B cell (primary cell): Measurements from ENCODE around the gene ANKS1B. TPM values are rescaled to one million over a fixed set of nuclear protein-coding genes. Genes with fewer than 3 reads are reported as not detected.

Source experiments
- ATAC-seq: fragments of 200-7000 bp; cut with Tn5 transposase; one replicate; pipeline ENCODE4 v1.10.0; 2021; ENCODE audit warnings: low read depth, mild to moderate bottlenecking, moderate number of reproducible peaks, moderate library complexity
- CTCF ChIA-PET: fragments of 350-600 bp; sonication (Branson Sonifier 250); formaldehyde crosslinking; loops from one replicate; lab custom pipeline; 2021; ENCODE audit warnings: antibody characterized with exemption, inconsistent platforms; lab: Charles Lee
- POLR2A ChIA-PET: fragments of 350-600 bp; sonication (Branson Sonifier 250); formaldehyde crosslinking; loops from one replicate; lab custom pipeline; 2021; ENCODE audit warnings: antibody characterized with exemption; lab: Charles Lee
- DNase-seq: peaks from one replicate; pipeline ENCODE4 v3.0.0; 2013
- H2AFZ ChIP-seq: 2 replicates; pipeline ENCODE4 v1.6.1; 2012; ENCODE audit warnings: mild to moderate bottlenecking, low read depth, low read length; ENCODE audit not compliant: insufficient read depth, poor library complexity, severe bottlenecking
- H3K27ac ChIP-seq, 2 donors: 1 replicate in 1 of 2; 2 replicates in 1 of 2; pipeline ENCODE4 v1.5.1; 2012 to 2013; ENCODE audit warnings: low read length in 2 of 2, mild to moderate bottlenecking in 2 of 2, moderate library complexity in 1 of 2
- H3K27me3 ChIP-seq, 4 experiments: fragments of 200-600 bp in 1 of 4; sonication (generic) in 1 of 4; replicated peaks in 1 of 4; 1 replicate in 2 of 4; 2 replicates in 2 of 4; pipeline versions ENCODE4 v1.6.1 to v1.7.0; 2013 to 2016; ENCODE audit warnings: low read length in 3 of 4, mild to moderate bottlenecking in 2 of 4, mixed read lengths in 1 of 4, moderate library complexity in 1 of 4; ENCODE audit not compliant: insufficient read depth in 4 of 4, control insufficient read depth in 3 of 4; ENCODE audit errors: control extremely low read depth in 1 of 4
- H3K36me3 ChIP-seq, 2 experiments: replicated peaks in 1 of 2; 1 replicate in 1 of 2; 2 replicates in 1 of 2; pipeline versions ENCODE4 v1.6.1 to v1.7.1; 2013; ENCODE audit warnings: low read length in 1 of 2; ENCODE audit not compliant: insufficient read depth in 2 of 2, control insufficient read depth in 1 of 2; ENCODE audit errors: control extremely low read depth in 1 of 2, extremely low read depth in 1 of 2
- H3K4me1 ChIP-seq, 2 donors: fragments of 200-600 bp in 1 of 2; sonication (generic) in 1 of 2; 1 replicate in 1 of 2; 2 replicates in 1 of 2; pipeline versions ENCODE4 v1.5.1 to v1.6.1; 2013 to 2017; ENCODE audit warnings: low read length in 2 of 2; ENCODE audit not compliant: control insufficient read depth in 2 of 2, insufficient read depth in 2 of 2
- H3K4me2 ChIP-seq: replicated peaks from 2 replicates; pipeline ENCODE3; 2012; ENCODE audit warnings: mild to moderate bottlenecking, low read depth, low read length; ENCODE audit not compliant: poor library complexity, severe bottlenecking
- H3K4me3 ChIP-seq, 5 experiments: fragments of 200-600 bp in 1 of 5; sonication (generic) in 1 of 5; 1 replicate in 3 of 5; 2 replicates in 2 of 5; pipeline versions ENCODE4 v1.5.1 to v1.7.0; 2011 to 2016; ENCODE audit warnings: low read length in 4 of 5, mild to moderate bottlenecking in 4 of 5, low read depth in 2 of 5, control low read depth in 1 of 5, moderate library complexity in 1 of 5; ENCODE audit not compliant: insufficient read depth in 1 of 5; ENCODE audit errors: control extremely low read depth in 1 of 5, extremely low read depth in 1 of 5
- H3K79me2 ChIP-seq: fragments of 200-600 bp; sonication (generic); one replicate; pipeline ENCODE4 v1.6.0; 2016; ENCODE audit warnings: low read length; ENCODE audit not compliant: control insufficient read depth, insufficient read depth
- H3K9ac ChIP-seq: fragments of 200-600 bp; sonication (generic); 2 replicates; pipeline ENCODE4 v1.6.1; 2017; ENCODE audit warnings: mild to moderate bottlenecking, low read length, moderate library complexity
- H3K9me3 ChIP-seq, 3 donors: one replicate each; pipeline versions ENCODE4 v1.6.1 to v1.7.1; 2013; ENCODE audit warnings: low read length in 2 of 3; ENCODE audit not compliant: control insufficient read depth in 2 of 3, insufficient read depth in 1 of 3; ENCODE audit errors: control extremely low read depth in 1 of 3
- H4K20me1 ChIP-seq: 2 replicates; pipeline ENCODE4 v1.6.0; 2012; ENCODE audit warnings: mild to moderate bottlenecking, low read length; ENCODE audit not compliant: insufficient read depth, control insufficient read depth, poor library complexity, severe bottlenecking
- H3K27ac Mint-ChIP-seq: one replicate; pipeline ENCODE4 v1.8.0; 2021; ENCODE audit warnings: mixed read lengths
- H3K27me3 Mint-ChIP-seq: one replicate; pipeline ENCODE4 v1.8.0; 2021; ENCODE audit warnings: mixed read lengths
- H3K4me1 Mint-ChIP-seq: one replicate; pipeline ENCODE4 v1.8.0; 2021; ENCODE audit warnings: mixed read lengths
- H3K4me3 Mint-ChIP-seq: one replicate; pipeline ENCODE4 v1.8.0; 2021; ENCODE audit warnings: mixed read lengths
- H3K9me3 Mint-ChIP-seq: one replicate; pipeline ENCODE4 v1.8.0; 2022; ENCODE audit warnings: mixed read lengths; ENCODE audit not compliant: insufficient read depth
- CTCF ChIP-seq: fragments of 200-600 bp; IDR thresholded peaks from one replicate; pipeline ENCODE4 v1.8.0; 2022; ENCODE audit warnings: antibody characterized with exemption, mild to moderate bottlenecking
- EZH2 ChIP-seq: IDR thresholded peaks from 2 replicates; pipeline ENCODE4 v1.6.1; 2012; ENCODE audit warnings: borderline replicate concordance, low read depth, mild to moderate bottlenecking, moderate library complexity, low read length; ENCODE audit not compliant: insufficient read depth, poor library complexity, severe bottlenecking
- WGBS: methylation state at CpG from one replicate; pipeline ENCODE4 v1.1.5; 2013; ENCODE audit warnings: missing lambda C conversion rate; ENCODE audit not compliant: insufficient coverage; 5-methylcytosine and 5-hydroxymethylcytosine counted together
- intact Hi-C: fragments of 100-400 bp; cut with micrococcal nuclease; formaldehyde crosslinking; loops from one replicate; pipeline ENCODE4 v1.10.0; 2022
- polyA plus RNA-seq: library from polyadenylated mRNA; depleted of rRNA; stranded (reverse); fragments of >200 nt; gene quantifications from 2 replicates; pipeline ENCODE4 v1.2.3, GENCODE V29; 2012
- total RNA-seq, 2 donors: library from RNA; stranded (reverse); fragments of 120-200 nt in 1 of 2; gene quantifications; 1 replicate in 1 of 2; 2 replicates in 1 of 2; pipeline versions ENCODE4 v1.2.3 to v1.2.4, GENCODE V29; 2013 to 2022

The ANKS1B gene
- total and polyA plus RNA-seq, 2 donors (not counting 1 experiment from before 2014, with no cell fraction given) = not detected

- TF ChIP-seq CTCF (no peak), EZH2 (no peak)
- ATAC-seq = no peak
- no peak overlapping the region for H3K4me3 ChIP-seq
- H3K4me2 ChIP-seq = no peak overlapping the region
- Mint-ChIP-seq H3K27me3 (peaks cover under 1% of the 10 kb centered on the region), H3K4me3 (no peak overlapping the region), H3K9me3 (no peaks in the 10 kb centered on the region), H3K4me1 (no peaks in the 10 kb centered on the region), H3K27ac (no peak overlapping the region)
- no peak for DNase-seq
- H3K79me2 ChIP-seq = no peaks in the 10 kb centered on the region
- H3K4me1 ChIP-seq = no peaks in the 10 kb centered on the region
- no peaks in the 10 kb centered on the region for H3K36me3 ChIP-seq
- H4K20me1 ChIP-seq = no peaks in the 10 kb centered on the region
- intact Hi-C loops = no loop called here
- no peak overlapping the region for H3K27ac ChIP-seq
- no CpG with 5 or more reads among the region's 7 CpGs for WGBS
- POLR2A ChIA-PET = no interaction called here
- no peaks in the 10 kb centered on the region for H3K27me3 ChIP-seq
- no peaks in the 10 kb centered on the region for H3K9me3 ChIP-seq
- no peak overlapping the region for H3K9ac ChIP-seq
- CTCF ChIA-PET = interaction anchor here (0.6 kb wide), 1 partner anchor 76 kb away, joined by 5 read pairs; no protein-coding TSS in a partner anchor
- no peak overlapping the region for H2AFZ ChIP-seq
These were observed 216.0 kb downstream of the ANKS1B start for GRCh38 chr12:99768758-99769157.

GRCh38 chr12:99767809-99768208 lies 216.9 kb downstream of the ANKS1B start:
- H2AFZ ChIP-seq = no peak overlapping the region

More at GRCh38 chr12:99767809-99768208, 216.9 kb downstream of the ANKS1B start:
- POLR2A ChIA-PET = no interaction called here
- Histone ChIP-seq H3K9ac (no peak overlapping the region), H3K9me3 (no peaks in the 10 kb centered on the region), H3K27ac (no peak overlapping the region), H3K4me3 (no peak overlapping the region), H3K36me3 (no peaks in the 10 kb centered on the region), H4K20me1 (no peaks in the 10 kb centered on the region), H3K27me3 (no peaks in the 10 kb centered on the region), H3K4me1 (no peaks in the 10 kb centered on the region), H3K79me2 (no peaks in the 10 kb centered on the region), H3K4me2 (no peak overlapping the region)
- DNase-seq (no peak), ATAC-seq (no peak)
- H3K4me1 Mint-ChIP-seq = no peaks in the 10 kb centered on the region
- CTCF ChIA-PET = no interaction called here
- TF ChIP-seq CTCF (no peak), EZH2 (no peak)
- no CpG with 5 or more reads among the region's 1 CpG for WGBS
- no peak overlapping the region for H3K4me3 Mint-ChIP-seq
- H3K9me3 Mint-ChIP-seq = no peaks in the 10 kb centered on the region
- no peaks in the 10 kb centered on the region for H3K27me3 Mint-ChIP-seq
- H3K27ac Mint-ChIP-seq = no peak overlapping the region
- intact Hi-C loops = no loop called here
